ENCODE results near the gene IGFBP1.
"Not testable (repeated sequence)": the region's sequence is repeated elsewhere in the genome, so short reads cannot be mapped to it uniquely, and the experiment has no call there.

Gene IGFBP1

GRCh38 chr7:45888185-45888992, at the start of gene IGFBP1:
Gene IGFBP1, plus strand, starts transcription at chr7:45888488. Its CDS starts 165 bp downstream, at chr7:45888653.
- peak; percentile 48 for DNase-seq (ENCODE audit: low spot score)

DNA sequence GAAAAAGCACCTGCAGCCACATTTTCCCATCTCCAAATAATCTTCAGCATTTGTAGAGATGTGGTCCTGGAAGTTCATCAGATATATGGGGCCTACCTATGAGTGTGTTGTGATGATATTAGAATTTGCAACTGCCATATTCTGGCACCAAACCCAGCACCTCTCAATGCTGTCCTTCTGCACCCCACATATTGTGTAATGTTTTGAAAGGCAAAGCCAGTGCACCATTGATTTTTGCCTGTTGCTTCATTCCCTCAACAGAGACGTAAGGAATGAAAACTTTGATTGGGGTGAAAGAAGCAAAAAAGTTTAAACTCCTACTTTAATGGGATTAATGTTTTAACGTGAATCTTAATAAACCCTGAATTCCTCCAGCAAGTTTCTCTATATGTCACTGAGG, 49.4 kb upstream of the IGFBP1 start:
- not testable (repeated sequence) for DNase-seq (ENCODE audit: low spot score)

GRCh38 chr7:45841926-45842717, 46.2 kb upstream of the IGFBP1 start:
- not testable (repeated sequence) for DNase-seq (ENCODE audit: low spot score)

GRCh38 chr7:45846536-45846935, 41.8 kb upstream of the IGFBP1 start:
- not testable (repeated sequence) for DNase-seq (ENCODE audit: low spot score)

- DNase-seq (ENCODE audit: low spot score) = not testable (repeated sequence)
Measured at GRCh38 chr7:45848734-45849133, 39.6 kb upstream of the IGFBP1 start.

DNA sequence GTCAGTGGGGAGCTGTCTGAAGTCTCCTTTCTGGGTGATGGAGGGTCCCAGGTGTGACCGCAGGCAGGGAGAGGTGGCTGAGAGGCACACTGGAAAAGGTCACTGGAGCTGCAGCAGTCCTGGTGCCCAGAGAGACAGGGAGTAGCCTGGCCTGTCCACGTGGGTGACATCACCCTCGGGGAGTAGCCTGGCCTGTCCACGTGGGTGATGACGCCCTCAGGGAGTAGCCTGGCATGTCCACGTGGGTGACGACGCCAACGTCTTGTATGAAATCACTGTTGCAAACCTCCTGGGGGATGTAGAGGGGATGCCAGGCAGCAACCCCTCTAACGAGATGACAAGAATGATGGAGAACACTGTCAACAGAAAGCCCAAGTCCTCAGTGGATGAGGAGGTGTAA, 35.3 kb upstream of the IGFBP1 start:
- not testable (repeated sequence) for DNase-seq (ENCODE audit: low spot score)

- DNase-seq (ENCODE audit: low spot score) = not testable (repeated sequence)
Measured at GRCh38 chr7:45853491-45853890, 34.8 kb upstream of the IGFBP1 start.

DNA sequence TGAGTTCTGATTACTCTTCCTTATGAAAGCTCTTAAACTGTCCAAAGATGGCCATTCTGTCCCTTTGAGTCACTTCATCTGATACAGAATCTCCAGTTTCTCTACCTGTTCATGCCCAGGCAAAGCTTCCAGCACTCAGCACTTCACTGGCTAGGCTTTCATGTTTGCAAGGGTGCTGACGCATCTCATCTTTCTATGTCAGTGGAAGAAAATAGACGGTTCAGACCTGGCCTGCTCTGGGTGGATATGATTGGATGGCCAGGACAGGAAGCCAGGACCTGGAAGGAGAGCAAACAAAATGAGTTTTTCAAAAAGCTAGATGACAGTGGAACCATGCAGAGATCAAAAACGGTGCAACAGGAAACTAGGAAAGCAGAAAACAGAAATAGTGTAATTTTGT, 32.6 kb upstream of the IGFBP1 start:
- not testable (repeated sequence) for DNase-seq (ENCODE audit: low spot score)

DNA sequence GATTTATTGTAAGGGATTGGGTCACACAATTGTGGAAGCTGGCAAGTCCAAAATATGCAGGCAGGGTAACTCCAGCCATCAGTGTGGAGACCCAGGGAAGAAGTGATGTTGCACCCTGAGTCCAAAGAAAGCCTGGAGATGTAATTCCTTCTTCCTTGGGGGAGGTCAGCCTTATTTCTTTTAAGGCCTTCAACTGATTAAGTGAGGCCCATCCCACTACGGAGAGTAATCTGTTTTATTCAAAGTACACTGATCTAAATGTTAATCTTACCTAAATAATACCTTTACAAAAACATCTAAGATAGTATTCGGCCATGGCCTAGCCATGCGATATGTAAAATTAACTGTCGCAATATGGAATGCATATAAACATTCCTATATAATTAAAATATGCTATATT, 31.4 kb upstream of the IGFBP1 start:
- not testable (repeated sequence) for DNase-seq (ENCODE audit: low spot score)

DNA sequence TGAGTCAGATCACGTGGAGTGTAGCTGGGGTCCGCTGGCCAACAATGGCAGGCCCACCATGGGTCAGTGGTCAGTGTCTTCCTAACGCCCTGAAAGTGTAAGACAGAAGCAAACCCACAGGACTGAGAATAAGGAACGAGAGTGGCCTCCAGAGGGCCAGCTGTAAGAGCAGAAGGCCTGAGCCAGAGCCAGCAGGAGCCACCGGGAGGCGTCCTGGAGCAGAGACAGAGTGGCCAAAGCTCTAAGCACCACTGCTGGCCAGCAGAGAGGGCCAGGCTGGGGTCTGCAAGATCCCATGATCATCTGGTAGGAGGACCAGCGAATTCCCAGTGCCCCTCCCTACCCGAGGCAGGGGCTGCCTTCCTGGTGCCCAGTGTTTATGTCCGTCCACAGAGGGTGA, 24.6 kb upstream of the IGFBP1 start:
- DNase-seq (ENCODE audit: low spot score) = no peak

DNA sequence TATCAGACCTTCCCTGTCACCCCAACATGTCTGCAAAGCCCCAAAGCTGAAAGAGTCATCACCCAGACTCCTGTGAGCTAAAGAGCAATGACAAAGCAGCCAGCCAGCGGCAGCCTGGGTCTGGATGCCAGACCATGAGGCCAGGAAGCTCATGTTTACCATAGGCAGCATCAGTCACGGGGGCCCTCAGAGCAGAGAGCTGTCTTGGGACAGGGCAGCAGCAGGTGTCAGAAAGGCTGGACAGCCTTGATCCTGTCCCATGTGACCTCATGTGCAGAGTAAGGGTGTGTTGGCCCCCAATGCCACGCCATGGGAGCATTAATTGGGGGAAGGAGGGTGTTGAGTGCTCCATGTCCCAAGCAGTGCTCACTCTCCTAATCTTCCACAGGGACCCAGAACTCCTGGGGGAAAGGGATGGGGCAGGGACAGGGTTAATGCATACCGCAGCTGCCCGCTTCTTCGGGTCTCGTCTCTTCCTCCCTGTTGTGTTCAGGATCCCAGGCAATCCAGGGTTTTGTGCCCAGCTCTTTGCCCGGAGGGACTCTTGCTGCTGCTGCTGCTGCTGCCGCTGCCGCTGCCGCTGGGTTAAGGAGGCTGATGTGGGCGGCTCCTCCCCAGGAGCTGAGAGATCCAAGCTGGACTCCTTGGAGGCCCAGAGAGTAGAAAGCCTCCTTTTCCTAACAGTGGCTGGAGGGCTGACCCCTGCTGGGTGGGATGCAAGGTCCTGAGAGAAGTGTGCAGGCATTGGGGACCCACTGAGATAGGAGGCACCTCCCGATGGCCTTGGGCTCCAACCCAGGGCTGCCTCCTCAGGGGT, 22.5 kb upstream of the IGFBP1 start:
- DNase-seq (ENCODE audit: low spot score) = no peak

GRCh38 chr7:45867471-45867870, 20.8 kb upstream of the IGFBP1 start:
- no peak for DNase-seq (ENCODE audit: low spot score)

GRCh38 chr7:45869426-45869825, 18.9 kb upstream of the IGFBP1 start:
- no peak for DNase-seq (ENCODE audit: low spot score)

- no peak for DNase-seq (ENCODE audit: low spot score)
Measured at GRCh38 chr7:45872116-45873034, 15.9 kb upstream of the IGFBP1 start.

DNA sequence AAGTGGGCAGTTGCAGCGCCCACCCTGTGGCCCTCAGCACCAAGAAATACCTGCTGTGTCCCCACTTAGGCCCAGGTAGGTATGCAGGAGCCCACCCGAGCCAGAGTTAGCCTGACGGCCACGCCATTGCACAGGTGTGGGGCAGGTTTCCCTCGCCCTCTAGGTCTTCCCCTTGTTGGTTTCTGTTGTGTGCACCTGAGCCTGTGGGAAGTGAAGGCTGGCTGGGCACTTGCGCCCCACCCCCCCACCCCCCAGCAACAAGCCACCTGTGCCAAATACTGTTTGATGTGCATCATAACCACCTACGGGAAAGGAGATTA, 15.3 kb upstream of the IGFBP1 start, which contains the start of gene CCDC201:
TSS of gene CCDC201 (minus strand) at position 48 of the 320 bp plus-strand sequence. CDS start 75 bp downstream, outside the sequence.
- no peak for DNase-seq (ENCODE audit: low spot score)

DNA sequence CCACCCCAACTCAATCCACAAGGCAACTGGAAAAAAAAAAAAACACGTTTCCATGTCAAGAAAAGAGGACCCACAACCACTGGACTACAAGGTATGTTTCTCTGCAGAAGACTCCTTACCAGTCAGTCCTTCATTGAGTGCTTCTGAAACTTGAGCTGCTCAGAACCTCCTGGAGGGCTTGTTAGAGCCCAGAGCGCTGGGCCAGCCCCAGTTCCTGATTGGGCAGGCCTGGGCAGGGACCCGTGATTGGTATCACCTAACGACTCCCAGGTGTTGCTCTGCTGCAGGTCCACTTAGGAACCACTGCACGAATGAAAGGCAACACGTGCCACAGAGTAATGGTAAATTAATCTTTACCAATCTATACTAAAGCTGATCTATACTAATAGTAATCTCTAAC, 14.9 kb upstream of the IGFBP1 start:
- DNase-seq (ENCODE audit: low spot score) = no peak

GRCh38 chr7:45874408-45875131, 13.7 kb upstream of the IGFBP1 start:
- peak; percentile 77 for DNase-seq (ENCODE audit: low spot score)

DNA sequence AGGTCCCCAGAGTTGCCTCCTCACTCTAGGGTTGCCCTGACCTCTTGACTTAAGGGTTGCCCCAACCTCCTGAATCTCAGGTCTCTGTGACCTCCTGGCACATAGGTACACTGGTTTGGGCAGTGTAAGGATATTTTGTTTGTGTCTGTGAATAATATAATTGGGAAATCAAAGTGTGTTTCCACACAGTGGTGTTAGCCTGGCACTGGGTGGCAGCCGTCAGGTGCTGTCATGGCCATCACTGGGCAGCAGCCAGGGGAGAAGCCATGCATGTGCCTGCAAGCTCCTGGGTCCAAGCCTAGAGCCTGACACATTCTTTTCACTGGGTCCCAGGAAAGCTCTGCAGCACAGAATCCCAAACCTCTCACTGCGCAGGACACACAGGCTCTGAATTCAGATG, 11.8 kb upstream of the IGFBP1 start:
- no peak for DNase-seq (ENCODE audit: low spot score)

DNA sequence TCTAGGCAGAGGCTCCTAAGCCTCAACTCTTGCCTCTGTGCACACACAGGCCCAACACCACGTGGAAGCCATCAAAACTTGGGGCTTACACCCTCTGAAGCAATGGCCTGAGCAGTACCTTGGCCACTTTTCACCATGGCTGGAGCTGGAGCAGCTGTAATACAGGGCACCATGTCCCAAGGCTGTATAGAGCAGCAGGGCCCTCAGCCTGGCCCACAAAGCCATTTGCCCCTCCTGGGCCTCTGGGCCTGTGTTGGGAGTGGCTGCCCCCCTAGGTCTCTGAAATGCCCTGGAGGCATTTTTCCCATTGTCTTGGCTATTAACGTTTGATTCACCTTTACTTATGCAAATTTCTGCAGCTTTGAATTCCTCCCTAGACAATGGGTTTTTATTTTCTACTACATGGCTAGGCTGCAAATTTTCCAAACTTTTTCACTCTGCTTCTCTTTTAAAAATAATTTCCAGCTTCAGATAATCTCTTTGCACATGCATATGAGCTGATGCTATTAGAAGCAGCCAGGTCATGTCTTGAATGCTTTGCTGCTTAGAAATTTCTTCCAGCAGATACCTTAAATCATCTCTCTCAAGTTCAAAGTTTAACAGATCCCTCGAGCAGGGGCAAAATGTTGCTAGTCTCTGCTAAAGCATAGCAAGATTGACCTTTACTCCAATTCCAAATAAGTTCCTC, 9.7 kb upstream of the IGFBP1 start:
- DNase-seq (ENCODE audit: low spot score) = no peak

- no peak for DNase-seq (ENCODE audit: low spot score)
Measured at GRCh38 chr7:45880433-45880860, 7.8 kb upstream of the IGFBP1 start.
